WI38 (cell line): ENCODE measurements around the gene FUBP3.

Experiments
- H3K4me3 ChIP-seq: 2 replicates; pipeline ENCODE4 v1.5.1; 2011; ENCODE audit warnings: low read depth, mild to moderate bottlenecking, control low read depth, low read length
- TF ChIP-seq, protein P1 (sequence below): IDR thresholded peaks from 2 replicates; pipeline ENCODE4 v1.5.1; 2012; ENCODE audit warnings: low read depth, mild to moderate bottlenecking, control low read depth, low read length

The FUBP3 gene

DNA sequence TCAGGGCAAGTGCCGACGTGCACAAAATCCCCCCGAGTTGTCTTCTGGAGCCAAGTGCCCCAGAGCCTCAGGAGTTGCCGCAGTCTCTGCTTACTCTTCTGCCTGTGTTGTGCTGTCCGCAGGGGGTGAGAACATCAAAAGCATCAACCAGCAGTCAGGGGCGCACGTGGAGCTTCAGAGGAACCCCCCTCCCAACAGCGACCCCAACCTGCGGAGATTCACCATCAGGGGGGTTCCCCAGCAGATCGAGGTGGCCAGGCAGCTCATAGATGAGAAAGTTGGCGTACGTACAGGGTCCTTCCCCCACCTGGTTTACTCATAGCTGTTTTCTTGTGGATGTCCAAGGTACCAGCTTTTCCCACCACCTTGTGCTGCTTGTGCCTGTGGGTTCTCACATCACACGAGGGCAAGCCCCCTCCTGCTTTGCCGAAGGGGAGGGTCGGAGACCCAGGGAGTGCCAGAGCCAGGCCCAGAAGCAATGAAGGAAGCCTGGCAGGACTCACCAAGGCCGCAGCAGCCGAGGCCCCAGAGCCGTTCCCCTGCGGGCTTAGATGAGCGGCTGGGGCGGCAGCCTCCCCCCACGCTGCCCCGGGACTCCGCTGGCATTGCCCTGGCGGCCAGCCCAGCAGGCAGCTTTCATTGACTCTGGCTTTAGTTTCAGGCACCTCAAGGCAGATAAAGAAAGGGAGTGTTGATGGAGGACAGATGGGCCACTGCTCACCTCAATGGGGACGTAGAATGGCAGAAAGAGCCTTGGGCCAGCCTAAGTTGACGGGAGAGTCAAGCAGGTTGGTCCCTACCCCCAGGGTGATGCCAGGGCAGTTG is 51.3 kb downstream of the FUBP3 start:
- no peak overlapping the region for H3K4me3 ChIP-seq
- TF ChIP-seq, protein P1, sequence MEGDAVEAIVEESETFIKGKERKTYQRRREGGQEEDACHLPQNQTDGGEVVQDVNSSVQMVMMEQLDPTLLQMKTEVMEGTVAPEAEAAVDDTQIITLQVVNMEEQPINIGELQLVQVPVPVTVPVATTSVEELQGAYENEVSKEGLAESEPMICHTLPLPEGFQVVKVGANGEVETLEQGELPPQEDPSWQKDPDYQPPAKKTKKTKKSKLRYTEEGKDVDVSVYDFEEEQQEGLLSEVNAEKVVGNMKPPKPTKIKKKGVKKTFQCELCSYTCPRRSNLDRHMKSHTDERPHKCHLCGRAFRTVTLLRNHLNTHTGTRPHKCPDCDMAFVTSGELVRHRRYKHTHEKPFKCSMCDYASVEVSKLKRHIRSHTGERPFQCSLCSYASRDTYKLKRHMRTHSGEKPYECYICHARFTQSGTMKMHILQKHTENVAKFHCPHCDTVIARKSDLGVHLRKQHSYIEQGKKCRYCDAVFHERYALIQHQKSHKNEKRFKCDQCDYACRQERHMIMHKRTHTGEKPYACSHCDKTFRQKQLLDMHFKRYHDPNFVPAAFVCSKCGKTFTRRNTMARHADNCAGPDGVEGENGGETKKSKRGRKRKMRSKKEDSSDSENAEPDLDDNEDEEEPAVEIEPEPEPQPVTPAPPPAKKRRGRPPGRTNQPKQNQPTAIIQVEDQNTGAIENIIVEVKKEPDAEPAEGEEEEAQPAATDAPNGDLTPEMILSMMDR: no peak

DNA sequence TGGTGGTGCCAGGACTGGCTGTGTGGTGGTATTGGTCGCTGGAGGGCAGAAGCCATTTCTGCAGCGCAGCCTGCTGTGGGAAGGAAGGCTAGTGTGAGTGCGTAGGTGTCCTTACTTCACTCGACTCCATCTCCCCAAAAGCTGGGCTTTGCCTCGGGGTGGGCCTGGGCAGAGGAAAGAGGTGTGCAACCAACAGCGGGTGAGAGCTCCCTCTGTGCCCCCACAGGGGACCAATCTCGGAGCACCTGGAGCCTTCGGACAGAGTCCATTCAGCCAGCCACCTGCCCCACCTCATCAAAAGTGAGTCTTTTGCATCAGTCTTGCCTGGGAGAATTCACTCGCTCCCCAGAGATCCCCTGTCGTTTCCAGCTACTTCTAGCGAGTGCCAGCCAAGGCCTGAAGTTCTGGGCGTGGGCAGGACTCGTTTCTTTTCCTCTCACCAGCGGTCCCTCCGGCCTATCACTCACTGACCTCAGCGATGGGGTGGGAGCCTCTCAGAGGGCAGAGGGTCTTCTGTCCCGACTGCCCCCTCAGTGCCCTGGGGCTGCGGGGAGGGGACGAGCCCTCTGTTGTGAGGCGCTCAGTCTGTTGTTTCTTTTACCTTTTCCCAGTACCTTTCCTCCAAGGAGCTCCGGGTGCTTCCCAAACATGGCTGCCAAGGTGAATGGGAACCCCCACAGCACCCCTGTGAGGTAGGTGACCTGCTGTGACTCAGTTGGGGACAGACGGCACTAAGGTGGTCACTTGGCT is 52.1 kb downstream of the FUBP3 start:
- no peak overlapping the region for H3K4me3 ChIP-seq
- TF ChIP-seq, protein P1: no peak

DNA sequence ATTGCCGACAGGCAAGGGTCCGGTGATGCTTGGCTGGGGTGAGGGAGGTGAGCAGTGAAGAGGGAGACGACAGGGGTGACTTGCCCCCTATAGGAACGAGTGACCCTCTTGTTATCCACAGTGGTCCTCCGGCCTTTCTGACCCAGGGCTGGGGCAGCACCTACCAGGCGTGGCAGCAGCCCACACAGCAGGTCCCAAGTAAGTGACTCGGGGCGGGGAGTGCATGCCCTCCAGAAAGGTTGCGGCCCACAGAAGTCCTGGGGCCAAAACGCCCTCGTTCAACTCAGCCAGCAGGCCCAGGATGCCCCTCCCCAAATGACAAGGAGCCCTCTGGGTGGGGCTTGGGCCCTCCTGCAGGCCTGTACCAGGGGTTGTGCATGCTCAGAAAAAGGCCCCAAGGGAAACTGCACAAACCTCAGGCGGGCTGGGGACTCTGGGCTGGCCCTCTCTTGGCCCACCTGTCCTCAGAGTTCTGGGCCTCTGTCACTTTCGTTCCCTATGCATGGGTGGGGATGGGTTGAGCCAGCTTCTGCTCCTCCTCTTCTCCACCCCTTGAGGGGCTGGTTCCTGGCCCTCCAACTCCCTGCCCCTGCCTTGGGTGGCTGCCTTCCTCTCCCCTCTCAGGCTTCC is 52.8 kb downstream of the FUBP3 start:
- H3K4me3 ChIP-seq: no peak overlapping the region

GRCh38 chr9:130632841-130633240 is 53.5 kb downstream of the FUBP3 start:
- no peak overlapping the region for H3K4me3 ChIP-seq
- TF ChIP-seq, protein P1: no peak

More for the DNA sequence above, 52.8 kb downstream of the FUBP3 start:
- TF ChIP-seq, protein P1: no peak

DNA sequence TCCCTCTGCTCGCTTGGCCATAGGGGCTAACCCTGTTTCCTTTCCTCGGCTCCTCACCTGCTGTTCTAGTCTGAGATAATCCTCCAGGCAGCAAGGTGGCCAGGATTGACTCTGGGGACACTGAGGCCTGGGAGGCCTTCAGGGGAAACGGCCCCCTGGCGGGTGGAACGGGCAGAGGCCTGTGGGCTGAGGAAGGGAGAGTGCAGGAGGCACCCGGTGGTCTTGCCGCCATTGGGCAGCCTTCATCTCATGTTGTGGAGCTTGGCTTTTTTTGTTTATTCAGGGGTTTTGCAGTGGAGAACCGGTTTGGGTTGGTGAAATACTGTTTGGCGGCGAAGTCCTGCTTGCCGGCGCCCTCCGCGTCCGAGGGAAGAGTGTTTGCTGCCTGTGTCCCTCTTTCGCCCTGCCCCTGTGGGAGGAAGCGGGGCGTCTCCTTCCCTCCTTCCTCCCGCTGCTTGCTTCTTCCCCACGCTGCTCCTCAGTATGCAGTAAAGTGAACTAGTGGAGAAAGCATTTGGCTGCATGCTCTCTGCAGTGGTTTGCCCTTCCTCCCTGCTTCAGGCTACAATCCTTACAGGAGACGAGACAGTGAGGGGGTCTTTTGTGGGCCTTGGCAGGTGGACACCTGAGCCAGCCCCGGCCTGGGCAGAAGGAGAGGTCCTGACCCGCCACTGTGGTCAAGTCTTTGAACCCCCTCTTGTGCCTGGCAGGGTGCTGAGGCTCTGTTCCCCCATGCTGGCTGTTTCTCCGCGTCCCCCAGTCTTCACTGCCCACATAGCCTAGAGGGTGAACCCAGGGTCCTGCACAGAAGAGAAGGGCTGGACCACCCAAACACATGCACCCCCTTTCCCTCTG is 54.2 kb downstream of the FUBP3 start:
- TF ChIP-seq, protein P1: no peak

GRCh38 chr9:130634191-130634768 is 54.9 kb downstream of the FUBP3 start:
- TF ChIP-seq, protein P1: no peak
- no peak overlapping the region for H3K4me3 ChIP-seq

More for the DNA sequence above, 54.2 kb downstream of the FUBP3 start:
- H3K4me3 ChIP-seq: no peak overlapping the region
